ENCODE data around the gene SLC4A2.

SLC4A2 gene

GRCh38 chr7:151114151-151115090, 55.0 kb downstream of the SLC4A2 start:
- ChIA-PET POLR2A (interaction anchor here (0.8 to 1.2 kb wide), 3 partner anchors 34 to 95 kb away, joined by 3 read pairs; partner anchors contain the start of genes ABCB8 and FASTK), CTCF (interaction anchor here (0.5 to 5.5 kb wide), 9 partner anchors 8 to 130 kb away, joined by 3 to 43 read pairs (median 3); no protein-coding TSS in a partner anchor)
- TF ChIP-seq ZNF202 (tag by site-specific recombination; IDR thresholded peaks at IDR 0.05; ENCODE audit: borderline replicate concordance) (no peak), ZNF341 (tag by site-specific recombination; IDR thresholded peaks at IDR 0.05; ENCODE audit: low read depth) (peak; percentile 66), ZBTB26 (tag by site-specific recombination; optimal IDR thresholded peaks at IDR 0.05) (peak; percentile 23)
- Histone ChIP-seq H3K27ac (ENCODE audit: extremely low read depth, low read depth, low read length) (no peak overlapping the region), H3K4me1 (ENCODE audit: control insufficient read depth, insufficient read depth, low read length) (no peaks in the 10 kb centered on the region), H3K9me3 (ENCODE audit: control insufficient read depth, insufficient read depth, low read depth, low read length) (no peaks in the 10 kb centered on the region), H3K4me3 (ENCODE audit: low read depth, low read length) (peak overlapping the region; percentile 18), H3K36me3 (ENCODE audit: control insufficient read depth in 2 of 2, insufficient read depth in 1 of 2, low read length in 2 of 2) (peaks cover 0 to 38% of the 10 kb centered on the region in 2 experiments; a peak in 1 of 3 replicates)

- Histone ChIP-seq H3K4me1 (ENCODE audit: control insufficient read depth, insufficient read depth, low read length) (no peaks in the 10 kb centered on the region), H3K4me3 (ENCODE audit: low read depth, low read length) (peak overlapping the region; percentile 17), H3K36me3 (ENCODE audit: control insufficient read depth in 2 of 2, insufficient read depth in 1 of 2, low read length in 2 of 2) (peaks cover 0 to 47% of the 10 kb centered on the region in 2 experiments; a peak in 1 of 3 replicates), H3K9me3 (ENCODE audit: control insufficient read depth, insufficient read depth, low read depth, low read length) (no peaks in the 10 kb centered on the region), H3K27ac (ENCODE audit: extremely low read depth, low read depth, low read length) (no peak overlapping the region)
- CTCF ChIA-PET, result interaction anchor here (0.6 to 2.8 kb wide), 10 partner anchors 8 to 182 kb away, joined by 3 to 9 read pairs (median 4); no protein-coding TSS in a partner anchor
- POLR2A ChIA-PET, result interaction anchor here (1.2 to 1.4 kb wide), 2 partner anchors 52 to 112 kb away, joined by 3 to 4 read pairs; partner anchors contain the start of gene ABCF2
- no peak for TF ChIP-seq ZBTB6 (tag by site-specific recombination; IDR thresholded peaks at IDR 0.05)
- TF ChIP-seq ZNF211 (tag by site-specific recombination; IDR thresholded peaks at IDR 0.05; ENCODE audit: low read depth), result no peak
- no peak for TF ChIP-seq ZBTB48 (tag by site-specific recombination; IDR thresholded peaks at IDR 0.05)
- TF ChIP-seq ZNF10 (tag by site-specific recombination; IDR thresholded peaks at IDR 0.05), result no peak
- no peak for TF ChIP-seq ZNF544 (tag by site-specific recombination; IDR thresholded peaks at IDR 0.05)
- no peak for TF ChIP-seq ELK4 (IDR thresholded peaks at IDR 0.05; ENCODE audit: borderline replicate concordance, low read depth, low read length)
- no peak for TF ChIP-seq ZSCAN16 (tag by site-specific recombination; IDR thresholded peaks at IDR 0.05)
- no peak for TF ChIP-seq ZNF549 (tag by site-specific recombination; IDR thresholded peaks at IDR 0.05)
- no peak for TF ChIP-seq ZNF138 (tag by site-specific recombination; IDR thresholded peaks at IDR 0.05; ENCODE audit: borderline replicate concordance)
- TF ChIP-seq ZNF529 (tag by site-specific recombination; IDR thresholded peaks at IDR 0.05; ENCODE audit: insufficient replicate concordance), result no peak
- no peak for TF ChIP-seq ZNF26 (tag by site-specific recombination; IDR thresholded peaks at IDR 0.05)
- no peak for TF ChIP-seq ZNF239 (tag by site-specific recombination; IDR thresholded peaks at IDR 0.05)
- no peak for TF ChIP-seq ZEB2 (tag by site-specific recombination; IDR thresholded peaks at IDR 0.05)
- no peak for TF ChIP-seq ZNF175 (tag by site-specific recombination; IDR thresholded peaks at IDR 0.05)
- TF ChIP-seq ZIC2 (tag by site-specific recombination; IDR thresholded peaks at IDR 0.05), result no peak
- no peak for TF ChIP-seq ZNF362 (tag by site-specific recombination; IDR thresholded peaks at IDR 0.05)
Measured at GRCh38 chr7:151115121-151115835, 55.9 kb downstream of the SLC4A2 start.
